ENCODE measurements around the gene ANKRD11. TPM values are rescaled to one million over a fixed set of nuclear protein-coding genes. Genes with fewer than 3 reads are reported as not detected.

ANKRD11 gene
- total RNA-seq, 4 donors from 2014 or later = 67.0 to 107 (median 88.9) TPM

DNA sequence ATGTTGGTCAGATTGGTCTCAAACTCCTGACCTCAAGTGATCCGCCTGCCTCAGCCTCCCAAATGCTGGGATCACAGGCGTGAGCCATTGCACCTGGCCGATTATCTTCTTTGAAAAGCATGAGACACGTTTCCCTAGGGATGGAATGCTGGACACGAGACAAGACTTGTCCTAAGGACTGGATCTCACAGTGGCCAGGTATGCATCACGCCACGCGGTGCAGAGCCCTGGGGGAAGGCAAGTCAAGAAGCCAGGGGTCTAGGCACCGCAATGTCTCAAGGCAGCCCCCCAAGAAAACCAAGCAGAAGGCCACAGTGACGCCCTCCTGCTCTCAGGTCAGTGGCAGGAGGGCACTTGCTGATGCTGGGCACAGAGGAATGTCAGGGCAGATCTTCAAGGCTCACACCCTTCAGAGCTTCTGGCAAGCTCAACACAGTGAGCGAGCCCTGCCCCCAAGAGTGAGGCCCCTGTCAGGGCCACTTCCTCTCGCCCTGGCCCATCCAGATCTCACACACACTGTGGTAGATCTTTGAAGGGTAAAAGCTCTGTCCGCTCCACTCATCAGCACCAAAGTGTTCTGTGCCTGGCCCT lies 138.2 kb downstream of the ANKRD11 start:
- peaks cover 0 to 60% (median 8%) of the 10 kb centered on the region in 3 donors for H3K4me1 ChIP-seq
- no peak overlapping the region for H3K27ac ChIP-seq
- 100% methylated on average over 1 of the region's 13 CpGs; no CpG with 5 or more reads in 1 of the 2 donors for WGBS, 2 donors (ENCODE audit: low coverage in 1 of 2)
- no peak for ATAC-seq
- TF ChIP-seq POLR2A (IDR thresholded peaks at IDR 0.05) (no peak), EP300 (IDR thresholded peaks at IDR 0.05) (no peak), POLR2AphosphoS5 (IDR thresholded peaks at IDR 0.05) (no peak)
- TF ChIP-seq, protein P1, sequence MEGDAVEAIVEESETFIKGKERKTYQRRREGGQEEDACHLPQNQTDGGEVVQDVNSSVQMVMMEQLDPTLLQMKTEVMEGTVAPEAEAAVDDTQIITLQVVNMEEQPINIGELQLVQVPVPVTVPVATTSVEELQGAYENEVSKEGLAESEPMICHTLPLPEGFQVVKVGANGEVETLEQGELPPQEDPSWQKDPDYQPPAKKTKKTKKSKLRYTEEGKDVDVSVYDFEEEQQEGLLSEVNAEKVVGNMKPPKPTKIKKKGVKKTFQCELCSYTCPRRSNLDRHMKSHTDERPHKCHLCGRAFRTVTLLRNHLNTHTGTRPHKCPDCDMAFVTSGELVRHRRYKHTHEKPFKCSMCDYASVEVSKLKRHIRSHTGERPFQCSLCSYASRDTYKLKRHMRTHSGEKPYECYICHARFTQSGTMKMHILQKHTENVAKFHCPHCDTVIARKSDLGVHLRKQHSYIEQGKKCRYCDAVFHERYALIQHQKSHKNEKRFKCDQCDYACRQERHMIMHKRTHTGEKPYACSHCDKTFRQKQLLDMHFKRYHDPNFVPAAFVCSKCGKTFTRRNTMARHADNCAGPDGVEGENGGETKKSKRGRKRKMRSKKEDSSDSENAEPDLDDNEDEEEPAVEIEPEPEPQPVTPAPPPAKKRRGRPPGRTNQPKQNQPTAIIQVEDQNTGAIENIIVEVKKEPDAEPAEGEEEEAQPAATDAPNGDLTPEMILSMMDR (IDR thresholded peaks at IDR 0.05) = no peak
- H3K27me3 ChIP-seq = no peaks in the 10 kb centered on the region
- no peaks in the 10 kb centered on the region for H3K36me3 ChIP-seq
- no peaks in the 10 kb centered on the region for H3K9me3 ChIP-seq
- no peak overlapping the region for H3K4me3 ChIP-seq

DNA sequence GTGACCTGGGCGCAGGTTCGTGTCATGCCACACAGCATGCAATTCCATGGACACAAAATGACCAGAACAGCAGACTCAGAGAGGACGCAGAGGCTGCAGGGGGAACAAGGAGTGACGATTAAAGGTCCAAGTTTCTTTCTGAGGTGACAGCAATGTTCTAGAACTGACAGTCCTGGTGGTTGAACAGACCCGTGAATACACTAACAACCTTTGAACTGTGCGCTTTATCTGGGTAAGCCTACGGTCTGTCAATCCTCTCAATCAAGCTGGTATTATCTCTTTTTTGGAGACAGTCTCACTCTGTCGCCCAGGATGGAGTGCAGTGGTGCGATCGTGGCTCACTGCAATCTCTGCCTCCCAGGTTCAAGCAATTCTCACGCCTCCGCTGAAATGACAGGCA lies 138.7 kb downstream of the ANKRD11 start:
- no peaks in the 10 kb centered on the region for H3K27me3 ChIP-seq
- no peak for ATAC-seq
- H3K4me3 ChIP-seq = no peak overlapping the region
- H3K36me3 ChIP-seq = no peaks in the 10 kb centered on the region
- no peak overlapping the region for H3K27ac ChIP-seq
- peaks cover 0 to 59% (median 4%) of the 10 kb centered on the region in 3 donors for H3K4me1 ChIP-seq
- no peak for TF ChIP-seq POLR2AphosphoS5 (IDR thresholded peaks at IDR 0.05)
- TF ChIP-seq EP300 (IDR thresholded peaks at IDR 0.05) = no peak
- H3K9me3 ChIP-seq = no peaks in the 10 kb centered on the region
- WGBS, 2 donors (ENCODE audit: low coverage in 1 of 2) = 45 to 90% methylated on average over 2 of the region's 12 CpGs

DNA sequence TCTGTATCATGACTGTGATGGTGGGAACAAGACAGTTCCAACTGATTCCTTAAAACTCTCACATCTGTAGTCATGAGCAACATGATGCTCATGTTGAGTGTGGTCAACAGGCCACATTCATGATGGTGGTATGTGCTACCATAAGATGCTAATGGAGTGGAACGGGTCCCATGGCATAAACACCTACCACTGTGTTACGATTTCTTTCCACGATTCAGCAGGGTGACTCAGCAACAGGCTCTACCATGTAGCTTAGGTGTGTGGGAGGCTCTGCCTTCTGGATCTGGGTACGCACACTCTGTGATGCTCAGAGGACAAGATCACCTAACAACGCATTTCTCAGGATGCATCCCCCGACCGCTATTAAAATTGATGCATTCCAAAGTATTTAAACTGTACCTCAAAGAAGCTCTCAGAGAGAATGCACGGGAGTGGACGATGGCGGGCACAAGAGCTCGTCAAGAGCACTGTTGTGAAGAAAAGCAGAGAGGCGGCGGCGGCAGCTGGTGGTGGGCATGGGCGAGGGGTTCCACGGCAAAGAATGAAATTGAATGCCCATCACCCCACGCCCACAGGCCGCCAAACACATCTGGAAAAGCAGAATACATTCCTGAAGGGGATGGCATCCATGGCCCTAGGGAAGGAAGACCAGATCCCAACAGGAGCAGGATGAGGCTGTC lies 139.5 kb downstream of the ANKRD11 start:
- WGBS, 2 donors (ENCODE audit: low coverage in 1 of 2) = 72 to 98% methylated on average over 2 to 11 of the region's 18 CpGs
- H3K27ac ChIP-seq = no peak overlapping the region

DNA sequence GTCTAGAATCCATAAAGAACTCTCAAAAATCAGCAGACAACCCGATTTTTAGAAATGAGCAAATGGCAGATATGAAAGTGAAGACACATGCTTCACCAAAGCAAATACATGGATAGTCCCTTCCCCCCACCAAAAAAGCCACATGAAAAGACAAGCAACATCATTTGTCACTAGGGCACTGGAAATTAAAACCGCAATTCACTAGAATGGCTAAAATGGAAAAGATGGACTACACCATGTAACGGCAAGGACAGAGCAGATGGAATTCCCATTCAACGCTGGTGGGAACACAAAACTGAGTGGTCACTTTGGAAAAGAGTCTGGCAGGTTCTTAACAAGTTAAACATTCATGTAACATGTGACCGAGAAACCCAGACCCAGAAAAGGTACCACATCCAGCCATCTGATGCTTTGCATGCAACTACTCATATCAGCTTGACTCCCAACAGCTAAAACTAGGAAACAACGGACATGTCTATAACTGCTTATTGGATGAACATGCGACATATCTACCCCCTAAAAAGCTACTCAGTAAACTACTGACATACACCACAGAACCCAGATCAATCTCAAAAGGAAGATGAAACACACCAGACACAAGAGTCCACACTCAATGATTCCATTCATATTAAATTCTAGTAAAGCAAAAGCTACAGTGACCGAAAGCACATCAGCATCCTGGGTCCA lies 140.3 kb downstream of the ANKRD11 start:
- no peak for ATAC-seq
- Histone ChIP-seq H3K4me3 (no peak overlapping the region), H3K36me3 (no peaks in the 10 kb centered on the region), H3K9me3 (no peaks in the 10 kb centered on the region), H3K27me3 (no peaks in the 10 kb centered on the region), H3K4me1 (peaks cover 0 to 63% (median 5%) of the 10 kb centered on the region in 3 donors), H3K27ac (no peak overlapping the region)
- WGBS, 2 donors (ENCODE audit: low coverage in 1 of 2) = 86 to 94% methylated on average over 2 to 8 of the region's 8 CpGs
- TF ChIP-seq POLR2A (IDR thresholded peaks at IDR 0.05) = no peak
- TF ChIP-seq, protein P1 (IDR thresholded peaks at IDR 0.05) = no peak
- no peak for TF ChIP-seq EP300 (IDR thresholded peaks at IDR 0.05)
- no peak for TF ChIP-seq POLR2AphosphoS5 (IDR thresholded peaks at IDR 0.05)

More for the DNA sequence above, 139.5 kb downstream of the ANKRD11 start:
- Histone ChIP-seq H3K27me3 (no peaks in the 10 kb centered on the region), H3K4me3 (no peak overlapping the region), H3K9me3 (no peaks in the 10 kb centered on the region), H3K36me3 (no peaks in the 10 kb centered on the region), H3K4me1 (peaks cover 0 to 63% (median 3%) of the 10 kb centered on the region in 3 donors)
- TF ChIP-seq POLR2AphosphoS5 (IDR thresholded peaks at IDR 0.05) (no peak), POLR2A (IDR thresholded peaks at IDR 0.05) (no peak), EP300 (IDR thresholded peaks at IDR 0.05) (no peak)
- TF ChIP-seq, protein P1 (IDR thresholded peaks at IDR 0.05) = no peak
- ATAC-seq = no peak

DNA sequence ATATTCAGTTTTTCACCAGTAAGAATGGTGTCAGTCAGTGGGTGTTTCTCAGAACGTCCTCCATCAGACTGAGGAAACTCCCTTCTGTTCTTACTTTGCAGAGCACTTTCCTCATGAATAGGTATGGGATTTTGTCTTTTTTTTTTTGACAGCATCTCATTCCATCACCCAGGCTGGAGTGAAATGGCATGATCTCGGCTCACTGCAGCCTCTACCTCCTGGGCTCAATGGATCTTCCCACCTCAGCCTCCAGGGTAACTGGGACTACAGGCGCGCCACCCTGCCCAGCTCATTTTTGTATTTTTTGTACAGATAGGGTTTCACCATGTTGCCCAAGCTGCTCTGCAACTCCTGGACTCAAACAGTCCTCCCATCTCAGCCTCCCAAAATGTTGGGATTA lies 142.6 kb downstream of the ANKRD11 start:
- H3K4me3 ChIP-seq = no peak overlapping the region
- H3K9me3 ChIP-seq = no peaks in the 10 kb centered on the region
- TF ChIP-seq POLR2AphosphoS5 (IDR thresholded peaks at IDR 0.05) (no peak), EP300 (IDR thresholded peaks at IDR 0.05) (no peak), POLR2A (IDR thresholded peaks at IDR 0.05) (no peak)
- TF ChIP-seq, protein P1 (IDR thresholded peaks at IDR 0.05) = no peak
- H3K27me3 ChIP-seq = no peaks in the 10 kb centered on the region
- ATAC-seq = no peak
- 91 to 100% methylated on average over 1 to 2 of the region's 4 CpGs for WGBS, 2 donors (ENCODE audit: low coverage in 1 of 2)
- H3K4me1 ChIP-seq = peaks cover 0 to 63% (median 22%) of the 10 kb centered on the region in 3 donors
- no peaks in the 10 kb centered on the region for H3K36me3 ChIP-seq
- no peak overlapping the region for H3K27ac ChIP-seq
